ENCODE measurements around the gene ZNF304. TPM values are rescaled to one million over a fixed set of nuclear protein-coding genes. Genes with fewer than 3 reads are reported as not detected.

The ZNF304 gene
- 1 to 10 TPM; 5.3 to 6.4 TPM for total RNA-seq

- Mint-ChIP-seq H3K36me3 (ENCODE audit: low read depth) (peaks cover 54% of the 10 kb centered on the region), H3K27me3 (peaks cover 4% of the 10 kb centered on the region), H3K27ac (peak within 1 kb of the TSS; percentile 97), H3K4me1 (peaks cover 31% of the 10 kb centered on the region), H3K9me3 (peaks cover 22% of the 10 kb centered on the region), H3K4me3 (peak within 1 kb of the TSS; percentile 98)
- ATAC-seq (replicated peaks), result peak; percentile 100
Observed at GRCh38 chr19:57350877-57351805, at the start of gene ZNF304. Gene ZNF304, plus strand, starts transcription at chr19:57351271. Its CDS starts 394 bp downstream, at chr19:57351665.

- no peak overlapping the region for H3K4me3 Mint-ChIP-seq
- peaks cover 9% of the 10 kb centered on the region for H3K4me1 Mint-ChIP-seq
- peaks cover 46% of the 10 kb centered on the region for H3K36me3 Mint-ChIP-seq (ENCODE audit: low read depth)
- ATAC-seq (replicated peaks), result no peak
- no peak overlapping the region for H3K27ac Mint-ChIP-seq
- no peaks in the 10 kb centered on the region for H3K27me3 Mint-ChIP-seq
- peaks cover 8% of the 10 kb centered on the region for H3K9me3 Mint-ChIP-seq
Observed at GRCh38 chr19:57302020-57302465, 49.0 kb upstream of the ZNF304 start.

- Mint-ChIP-seq H3K27me3 (no peaks in the 10 kb centered on the region), H3K4me3 (no peak overlapping the region), H3K27ac (no peak overlapping the region), H3K9me3 (peaks cover 8% of the 10 kb centered on the region), H3K36me3 (ENCODE audit: low read depth) (peaks cover 46% of the 10 kb centered on the region), H3K4me1 (peaks cover 5% of the 10 kb centered on the region)
- no peak for ATAC-seq (replicated peaks)
Observed at GRCh38 chr19:57302727-57303401, 48.2 kb upstream of the ZNF304 start.

GRCh38 chr19:57305056-57305455 is 46.0 kb upstream of the ZNF304 start:
- Mint-ChIP-seq H3K36me3 (ENCODE audit: low read depth) (peaks cover 44% of the 10 kb centered on the region), H3K4me1 (peaks cover 4% of the 10 kb centered on the region), H3K4me3 (no peak overlapping the region), H3K27me3 (no peaks in the 10 kb centered on the region), H3K9me3 (peaks cover 7% of the 10 kb centered on the region), H3K27ac (no peak overlapping the region)
- ATAC-seq (replicated peaks), result no peak

- no peak overlapping the region for H3K27ac Mint-ChIP-seq
- peaks cover 9% of the 10 kb centered on the region for H3K9me3 Mint-ChIP-seq
- no peaks in the 10 kb centered on the region for H3K4me1 Mint-ChIP-seq
- no peak for ATAC-seq (replicated peaks)
- H3K27me3 Mint-ChIP-seq, result no peaks in the 10 kb centered on the region
- H3K36me3 Mint-ChIP-seq (ENCODE audit: low read depth), result peaks cover 12% of the 10 kb centered on the region
- no peak overlapping the region for H3K4me3 Mint-ChIP-seq
Observed at GRCh38 chr19:57308514-57308913, 42.6 kb upstream of the ZNF304 start.

GRCh38 chr19:57310792-57311191 is 40.3 kb upstream of the ZNF304 start:
- Mint-ChIP-seq H3K36me3 (ENCODE audit: low read depth) (no peaks in the 10 kb centered on the region), H3K27me3 (peaks cover 7% of the 10 kb centered on the region), H3K4me1 (no peaks in the 10 kb centered on the region), H3K27ac (no peak overlapping the region), H3K4me3 (no peak overlapping the region), H3K9me3 (peaks cover 9% of the 10 kb centered on the region)
- ATAC-seq (replicated peaks), result no peak

GRCh38 chr19:57314146-57314545 is 36.9 kb upstream of the ZNF304 start:
- Mint-ChIP-seq H3K36me3 (ENCODE audit: low read depth) (no peaks in the 10 kb centered on the region), H3K27me3 (peaks cover 23% of the 10 kb centered on the region), H3K4me1 (no peaks in the 10 kb centered on the region), H3K9me3 (peaks cover 10% of the 10 kb centered on the region), H3K4me3 (no peak overlapping the region), H3K27ac (no peak overlapping the region)
- no peak for ATAC-seq (replicated peaks)

GRCh38 chr19:57317503-57317902 is 33.6 kb upstream of the ZNF304 start:
- no peak overlapping the region for H3K4me3 Mint-ChIP-seq
- peaks cover 5% of the 10 kb centered on the region for H3K9me3 Mint-ChIP-seq
- ATAC-seq (replicated peaks), result no peak
- H3K27ac Mint-ChIP-seq, result no peak overlapping the region
- H3K36me3 Mint-ChIP-seq (ENCODE audit: low read depth), result peaks cover 2% of the 10 kb centered on the region
- peaks cover 8% of the 10 kb centered on the region for H3K4me1 Mint-ChIP-seq
- H3K27me3 Mint-ChIP-seq, result peaks cover 23% of the 10 kb centered on the region

GRCh38 chr19:57319869-57320179 is 31.2 kb upstream of the ZNF304 start:
- peak overlapping the region; percentile 94 for H3K4me3 Mint-ChIP-seq
- peaks cover 10% of the 10 kb centered on the region for H3K9me3 Mint-ChIP-seq
- peak overlapping the region; percentile 94 for H3K27ac Mint-ChIP-seq
- H3K27me3 Mint-ChIP-seq, result peaks cover 23% of the 10 kb centered on the region
- H3K36me3 Mint-ChIP-seq (ENCODE audit: low read depth), result peaks cover 25% of the 10 kb centered on the region
- peak; percentile 1 for ATAC-seq (replicated peaks)
- H3K4me1 Mint-ChIP-seq, result peaks cover 12% of the 10 kb centered on the region

- ATAC-seq (replicated peaks), result peak; percentile 100
- peaks cover 12% of the 10 kb centered on the region for H3K4me1 Mint-ChIP-seq
- H3K27ac Mint-ChIP-seq, result peak within 1 kb of the TSS; percentile 94
- peaks cover 13% of the 10 kb centered on the region for H3K9me3 Mint-ChIP-seq
- peaks cover 31% of the 10 kb centered on the region for H3K36me3 Mint-ChIP-seq (ENCODE audit: low read depth)
- peak within 1 kb of the TSS; percentile 94 for H3K4me3 Mint-ChIP-seq
- H3K27me3 Mint-ChIP-seq, result peaks cover 20% of the 10 kb centered on the region
Observed at GRCh38 chr19:57320180-57321084, 30.6 kb upstream of the ZNF304 start, which contains the start of gene ZNF543. Gene ZNF543, plus strand, starts transcription at chr19:57320472. Its CDS starts 382 bp downstream, at chr19:57320854.

- Mint-ChIP-seq H3K4me3 (peak overlapping the region; percentile 94), H3K27me3 (peaks cover 13% of the 10 kb centered on the region), H3K27ac (peak overlapping the region; percentile 94), H3K9me3 (peaks cover 10% of the 10 kb centered on the region), H3K4me1 (peaks cover 12% of the 10 kb centered on the region), H3K36me3 (ENCODE audit: low read depth) (peaks cover 38% of the 10 kb centered on the region)
- no peak for ATAC-seq (replicated peaks)
Observed at GRCh38 chr19:57321116-57321515, 30.0 kb upstream of the ZNF304 start.

GRCh38 chr19:57321751-57322150 is 29.3 kb upstream of the ZNF304 start:
- Mint-ChIP-seq H3K9me3 (peaks cover 8% of the 10 kb centered on the region), H3K27me3 (peaks cover 9% of the 10 kb centered on the region), H3K4me1 (peaks cover 12% of the 10 kb centered on the region), H3K36me3 (ENCODE audit: low read depth) (peaks cover 44% of the 10 kb centered on the region), H3K4me3 (peak overlapping the region; percentile 94), H3K27ac (peak overlapping the region; percentile 25)
- ATAC-seq (replicated peaks), result no peak

GRCh38 chr19:57324992-57325391 is 26.1 kb upstream of the ZNF304 start:
- H3K27ac Mint-ChIP-seq, result no peak overlapping the region
- peaks cover 12% of the 10 kb centered on the region for H3K4me1 Mint-ChIP-seq
- no peaks in the 10 kb centered on the region for H3K27me3 Mint-ChIP-seq
- H3K4me3 Mint-ChIP-seq, result no peak overlapping the region
- no peak for ATAC-seq (replicated peaks)
- peaks cover 76% of the 10 kb centered on the region for H3K36me3 Mint-ChIP-seq (ENCODE audit: low read depth)
- peaks cover 18% of the 10 kb centered on the region for H3K9me3 Mint-ChIP-seq

- ATAC-seq (replicated peaks), result no peak
- Mint-ChIP-seq H3K27ac (no peak overlapping the region), H3K27me3 (no peaks in the 10 kb centered on the region), H3K4me1 (no peaks in the 10 kb centered on the region), H3K9me3 (peaks cover 14% of the 10 kb centered on the region), H3K4me3 (no peak overlapping the region), H3K36me3 (ENCODE audit: low read depth) (peaks cover 73% of the 10 kb centered on the region)
Observed at GRCh38 chr19:57327993-57328392, 23.1 kb upstream of the ZNF304 start.

All from activated T-helper 17 cell treated with anti-CD3 and anti-CD28 coated beads, Interleukin-2, amount 50 U/mL, for 72 hours (primary cell).